ENCODE measurements around the gene KIAA1328. TPM values are rescaled to one million over a fixed set of nuclear protein-coding genes. Genes with fewer than 3 reads are reported as not detected.

Gene KIAA1328
- total RNA-seq, 1 experiment from 2014 or later: 6.2 TPM

DNA sequence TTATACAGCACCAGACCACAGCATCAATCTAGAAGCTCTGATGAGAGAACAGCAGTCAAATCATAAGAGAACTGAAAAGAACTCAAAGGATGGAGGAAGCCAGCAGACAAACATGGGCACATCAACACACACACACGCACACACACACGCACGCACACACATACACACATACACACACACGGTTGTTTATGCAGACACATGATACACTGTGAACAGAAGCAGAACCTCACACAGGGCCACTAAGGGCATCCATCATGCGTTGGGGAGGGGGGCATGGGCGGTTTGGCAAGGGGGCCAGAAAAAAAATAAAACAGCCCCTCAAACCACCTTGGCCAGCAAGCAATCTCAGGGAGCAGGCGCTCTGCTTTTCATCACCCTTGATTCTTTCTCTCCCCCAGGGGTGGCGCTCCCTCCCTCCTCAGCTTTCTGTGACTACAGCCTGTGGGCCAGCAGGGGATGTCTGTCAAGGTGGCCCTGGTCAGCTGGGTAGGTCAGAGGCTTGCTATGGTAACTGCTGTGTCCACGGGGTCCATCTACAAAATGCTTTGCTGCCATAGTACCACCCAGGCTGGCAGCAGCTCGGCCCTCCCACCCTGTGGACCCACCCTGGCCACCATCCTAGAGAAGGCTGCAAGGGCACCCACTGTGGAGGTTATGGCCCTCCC lies 418.7 kb downstream of the KIAA1328 start:
- Histone ChIP-seq H3K36me3 (ENCODE audit: control insufficient read depth, insufficient read depth, low read length) (no peaks in the 10 kb centered on the region), H3K27ac (ENCODE audit: low read length) (no peak overlapping the region), H3K4me1 (ENCODE audit: control insufficient read depth, insufficient read depth, low read length) (no peaks in the 10 kb centered on the region), H3K27me3 (ENCODE audit: control insufficient read depth, insufficient read depth, low read length) (no peaks in the 10 kb centered on the region), H3K4me3 (ENCODE audit: low read depth in 2 of 2, low read length in 2 of 2) (no peak overlapping the region), H3K9me3 (ENCODE audit: control insufficient read depth, insufficient read depth, low read depth, low read length) (no peaks in the 10 kb centered on the region)
- DNase-seq (ENCODE audit: low read depth, low spot score): no peak
- no TSS peak for BruUV-seq (replicated peaks)
- TF ChIP-seq, protein P1, sequence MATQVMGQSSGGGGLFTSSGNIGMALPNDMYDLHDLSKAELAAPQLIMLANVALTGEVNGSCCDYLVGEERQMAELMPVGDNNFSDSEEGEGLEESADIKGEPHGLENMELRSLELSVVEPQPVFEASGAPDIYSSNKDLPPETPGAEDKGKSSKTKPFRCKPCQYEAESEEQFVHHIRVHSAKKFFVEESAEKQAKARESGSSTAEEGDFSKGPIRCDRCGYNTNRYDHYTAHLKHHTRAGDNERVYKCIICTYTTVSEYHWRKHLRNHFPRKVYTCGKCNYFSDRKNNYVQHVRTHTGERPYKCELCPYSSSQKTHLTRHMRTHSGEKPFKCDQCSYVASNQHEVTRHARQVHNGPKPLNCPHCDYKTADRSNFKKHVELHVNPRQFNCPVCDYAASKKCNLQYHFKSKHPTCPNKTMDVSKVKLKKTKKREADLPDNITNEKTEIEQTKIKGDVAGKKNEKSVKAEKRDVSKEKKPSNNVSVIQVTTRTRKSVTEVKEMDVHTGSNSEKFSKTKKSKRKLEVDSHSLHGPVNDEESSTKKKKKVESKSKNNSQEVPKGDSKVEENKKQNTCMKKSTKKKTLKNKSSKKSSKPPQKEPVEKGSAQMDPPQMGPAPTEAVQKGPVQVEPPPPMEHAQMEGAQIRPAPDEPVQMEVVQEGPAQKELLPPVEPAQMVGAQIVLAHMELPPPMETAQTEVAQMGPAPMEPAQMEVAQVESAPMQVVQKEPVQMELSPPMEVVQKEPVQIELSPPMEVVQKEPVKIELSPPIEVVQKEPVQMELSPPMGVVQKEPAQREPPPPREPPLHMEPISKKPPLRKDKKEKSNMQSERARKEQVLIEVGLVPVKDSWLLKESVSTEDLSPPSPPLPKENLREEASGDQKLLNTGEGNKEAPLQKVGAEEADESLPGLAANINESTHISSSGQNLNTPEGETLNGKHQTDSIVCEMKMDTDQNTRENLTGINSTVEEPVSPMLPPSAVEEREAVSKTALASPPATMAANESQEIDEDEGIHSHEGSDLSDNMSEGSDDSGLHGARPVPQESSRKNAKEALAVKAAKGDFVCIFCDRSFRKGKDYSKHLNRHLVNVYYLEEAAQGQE (IDR thresholded peaks at IDR 0.05; ENCODE audit: insufficient read depth in 1 of 2, low read depth in 2 of 2, low read length in 1 of 2): no peak
- TF ChIP-seq TCF7L2 (IDR thresholded peaks at IDR 0.05; ENCODE audit: low read depth, low read length) (no peak), POLR2AphosphoS5 (IDR thresholded peaks at IDR 0.05; ENCODE audit: low read depth, low read length) (no peak), SIN3A (IDR thresholded peaks at IDR 0.05; ENCODE audit: borderline replicate concordance, insufficient read depth, low read depth, low read length) (no peak)
- TF ChIP-seq, protein P2, sequence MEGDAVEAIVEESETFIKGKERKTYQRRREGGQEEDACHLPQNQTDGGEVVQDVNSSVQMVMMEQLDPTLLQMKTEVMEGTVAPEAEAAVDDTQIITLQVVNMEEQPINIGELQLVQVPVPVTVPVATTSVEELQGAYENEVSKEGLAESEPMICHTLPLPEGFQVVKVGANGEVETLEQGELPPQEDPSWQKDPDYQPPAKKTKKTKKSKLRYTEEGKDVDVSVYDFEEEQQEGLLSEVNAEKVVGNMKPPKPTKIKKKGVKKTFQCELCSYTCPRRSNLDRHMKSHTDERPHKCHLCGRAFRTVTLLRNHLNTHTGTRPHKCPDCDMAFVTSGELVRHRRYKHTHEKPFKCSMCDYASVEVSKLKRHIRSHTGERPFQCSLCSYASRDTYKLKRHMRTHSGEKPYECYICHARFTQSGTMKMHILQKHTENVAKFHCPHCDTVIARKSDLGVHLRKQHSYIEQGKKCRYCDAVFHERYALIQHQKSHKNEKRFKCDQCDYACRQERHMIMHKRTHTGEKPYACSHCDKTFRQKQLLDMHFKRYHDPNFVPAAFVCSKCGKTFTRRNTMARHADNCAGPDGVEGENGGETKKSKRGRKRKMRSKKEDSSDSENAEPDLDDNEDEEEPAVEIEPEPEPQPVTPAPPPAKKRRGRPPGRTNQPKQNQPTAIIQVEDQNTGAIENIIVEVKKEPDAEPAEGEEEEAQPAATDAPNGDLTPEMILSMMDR (IDR thresholded peaks at IDR 0.05): no peak
- CTCF ChIA-PET: no interaction called here
- ATAC-seq: no peak
- POLR2A ChIA-PET: no interaction called here
- in situ Hi-C loops (cut with HindIII; ENCODE audit: low pct_unique_long_range_greater_than_20kb, low sequenced_read_pairs) (no loop called here), intact Hi-C loops (cut with micrococcal nuclease; ENCODE audit: unreplicated experiment) (no loop called here)

DNA sequence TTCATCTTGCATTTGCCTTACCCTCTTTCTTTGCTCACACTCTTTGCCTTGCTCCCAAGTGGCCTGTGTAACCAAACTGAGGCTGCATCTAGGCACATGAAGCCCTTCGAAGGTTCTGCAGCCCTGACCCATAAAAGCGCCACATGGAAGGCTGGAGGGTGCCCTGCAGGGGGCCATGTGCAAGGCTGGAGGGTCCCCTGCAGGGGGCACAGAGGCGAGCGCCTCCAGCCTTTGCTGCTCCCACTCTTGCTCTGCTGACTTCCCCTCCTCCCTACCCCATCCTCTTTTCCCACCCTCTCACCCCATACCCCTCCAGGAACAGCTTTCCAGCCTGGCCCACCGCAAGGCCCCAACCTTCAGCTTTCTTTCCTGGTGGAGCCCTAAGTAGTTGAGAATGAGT lies 419.4 kb downstream of the KIAA1328 start:
- intact Hi-C loops (cut with micrococcal nuclease; ENCODE audit: unreplicated experiment): no loop called here
- CTCF ChIA-PET: no interaction called here
- Histone ChIP-seq H3K4me1 (ENCODE audit: control insufficient read depth, insufficient read depth, low read length) (no peaks in the 10 kb centered on the region), H3K4me3 (ENCODE audit: low read depth in 2 of 2, low read length in 2 of 2) (no peak overlapping the region), H3K9me3 (ENCODE audit: control insufficient read depth, insufficient read depth, low read depth, low read length) (no peaks in the 10 kb centered on the region), H3K27ac (ENCODE audit: low read length) (no peak overlapping the region), H3K27me3 (ENCODE audit: control insufficient read depth, insufficient read depth, low read length) (no peaks in the 10 kb centered on the region), H3K36me3 (ENCODE audit: control insufficient read depth, insufficient read depth, low read length) (no peaks in the 10 kb centered on the region)
- TF ChIP-seq SIN3A (IDR thresholded peaks at IDR 0.05; ENCODE audit: borderline replicate concordance, insufficient read depth, low read depth, low read length): no peak
- ATAC-seq: no peak
- in situ Hi-C loops (cut with HindIII; ENCODE audit: low pct_unique_long_range_greater_than_20kb, low sequenced_read_pairs): no loop called here
- BruUV-seq (replicated peaks): no TSS peak
- POLR2A ChIA-PET: no interaction called here
- no peak for DNase-seq (ENCODE audit: low read depth, low spot score)

DNA sequence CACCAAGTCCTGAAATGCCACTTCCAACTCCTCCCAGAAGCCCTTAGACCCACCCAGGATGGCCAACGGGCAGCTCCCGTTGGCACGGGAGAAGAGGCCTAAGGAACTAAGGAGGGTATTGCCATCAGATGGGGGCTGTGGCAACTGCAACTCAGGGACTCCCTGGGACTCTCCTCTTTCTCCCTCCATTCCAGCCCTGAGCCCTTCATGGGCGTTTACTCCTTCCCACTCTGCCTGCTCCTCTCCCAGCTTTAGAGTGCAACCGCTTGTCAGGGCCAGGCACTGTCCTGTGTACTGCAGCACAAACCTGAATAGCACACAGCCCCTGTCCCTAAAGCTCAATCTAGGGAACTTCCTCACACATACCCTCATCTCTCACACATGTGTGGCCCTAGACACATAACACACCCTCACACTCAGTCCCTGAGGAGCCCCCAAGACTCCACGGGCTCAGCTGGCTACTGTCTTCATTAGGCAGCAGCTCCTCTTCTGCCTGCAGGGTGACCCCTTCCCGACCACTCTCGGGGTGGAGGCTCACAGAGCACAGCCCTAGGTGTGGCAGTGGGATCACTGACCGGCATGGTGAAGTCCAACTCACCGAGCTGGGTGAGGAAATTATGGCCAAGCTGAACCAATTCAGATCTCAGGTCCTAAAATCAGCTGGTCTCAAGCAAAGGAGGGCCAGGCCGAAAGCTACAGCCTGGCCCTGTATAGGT lies 420.4 kb downstream of the KIAA1328 start:
- H3K9me3 ChIP-seq (ENCODE audit: control insufficient read depth, insufficient read depth, low read depth, low read length): no peaks in the 10 kb centered on the region
- BruUV-seq (replicated peaks): no TSS peak
- POLR2A ChIA-PET: no interaction called here

More for the DNA sequence above, 420.4 kb downstream of the KIAA1328 start:
- H3K4me1 ChIP-seq (ENCODE audit: control insufficient read depth, insufficient read depth, low read length): no peaks in the 10 kb centered on the region
- CTCF ChIA-PET: no interaction called here
- DNase-seq (ENCODE audit: low read depth, low spot score) (no peak), ATAC-seq (no peak)
- H3K4me3 ChIP-seq (ENCODE audit: low read depth in 2 of 2, low read length in 2 of 2): no peak overlapping the region
- intact Hi-C loops (cut with micrococcal nuclease; ENCODE audit: unreplicated experiment) (no loop called here), in situ Hi-C loops (cut with HindIII; ENCODE audit: low pct_unique_long_range_greater_than_20kb, low sequenced_read_pairs) (no loop called here)
- H3K27ac ChIP-seq (ENCODE audit: low read length): no peak overlapping the region
- H3K36me3 ChIP-seq (ENCODE audit: control insufficient read depth, insufficient read depth, low read length): no peaks in the 10 kb centered on the region
- TF ChIP-seq TCF7L2 (IDR thresholded peaks at IDR 0.05; ENCODE audit: low read depth, low read length): no peak
- TF ChIP-seq SIN3A (IDR thresholded peaks at IDR 0.05; ENCODE audit: borderline replicate concordance, insufficient read depth, low read depth, low read length): no peak
- TF ChIP-seq POLR2AphosphoS5 (IDR thresholded peaks at IDR 0.05; ENCODE audit: low read depth, low read length): no peak
- TF ChIP-seq, protein P1 (IDR thresholded peaks at IDR 0.05; ENCODE audit: insufficient read depth in 1 of 2, low read depth in 2 of 2, low read length in 1 of 2): no peak
- TF ChIP-seq, protein P2 (IDR thresholded peaks at IDR 0.05): no peak
- no peaks in the 10 kb centered on the region for H3K27me3 ChIP-seq (ENCODE audit: control insufficient read depth, insufficient read depth, low read length)
